Stomach smooth muscle (tissue), 2 donors: ENCODE data around the gene FOSB.
"Not testable (repeated sequence)": the region's sequence is repeated elsewhere in the genome, so short reads cannot be mapped to it uniquely, and the experiment has no call there.

Experiments used
- H3K27ac ChIP-seq: one replicate; pipeline ENCODE4 v1.7.0; 2013; ENCODE audit warnings: mild to moderate bottlenecking, low read length, inconsistent platforms
- H3K27me3 ChIP-seq, 2 donors: one replicate each; pipeline ENCODE4 v1.7.0; 2013; ENCODE audit warnings: low read length in 2 of 2; ENCODE audit not compliant: insufficient read depth in 2 of 2, control insufficient read depth in 1 of 2
- H3K36me3 ChIP-seq, 2 donors: one replicate each; pipeline ENCODE4 v1.7.0; 2013; ENCODE audit warnings: low read length in 2 of 2; ENCODE audit not compliant: control insufficient read depth in 2 of 2, insufficient read depth in 2 of 2
- H3K4me1 ChIP-seq: one replicate; pipeline ENCODE4 v1.7.0; 2013; ENCODE audit warnings: low read length; ENCODE audit not compliant: control insufficient read depth, insufficient read depth
- H3K4me3 ChIP-seq, 2 donors: one replicate each; pipeline ENCODE4 v1.7.0; 2013; ENCODE audit warnings: low read length in 2 of 2
- H3K9ac ChIP-seq, 2 donors: one replicate each; pipeline ENCODE4 v1.7.0; 2013; ENCODE audit warnings: low read length in 2 of 2, mild to moderate bottlenecking in 1 of 2
- H3K9me3 ChIP-seq, 2 donors: one replicate each; pipeline ENCODE4 v1.7.0; 2013; ENCODE audit warnings: low read length in 2 of 2; ENCODE audit not compliant: control insufficient read depth in 2 of 2
- donor health status: healthy.
- donor health status: Pancreatic carcinoma.

FOSB gene

DNA sequence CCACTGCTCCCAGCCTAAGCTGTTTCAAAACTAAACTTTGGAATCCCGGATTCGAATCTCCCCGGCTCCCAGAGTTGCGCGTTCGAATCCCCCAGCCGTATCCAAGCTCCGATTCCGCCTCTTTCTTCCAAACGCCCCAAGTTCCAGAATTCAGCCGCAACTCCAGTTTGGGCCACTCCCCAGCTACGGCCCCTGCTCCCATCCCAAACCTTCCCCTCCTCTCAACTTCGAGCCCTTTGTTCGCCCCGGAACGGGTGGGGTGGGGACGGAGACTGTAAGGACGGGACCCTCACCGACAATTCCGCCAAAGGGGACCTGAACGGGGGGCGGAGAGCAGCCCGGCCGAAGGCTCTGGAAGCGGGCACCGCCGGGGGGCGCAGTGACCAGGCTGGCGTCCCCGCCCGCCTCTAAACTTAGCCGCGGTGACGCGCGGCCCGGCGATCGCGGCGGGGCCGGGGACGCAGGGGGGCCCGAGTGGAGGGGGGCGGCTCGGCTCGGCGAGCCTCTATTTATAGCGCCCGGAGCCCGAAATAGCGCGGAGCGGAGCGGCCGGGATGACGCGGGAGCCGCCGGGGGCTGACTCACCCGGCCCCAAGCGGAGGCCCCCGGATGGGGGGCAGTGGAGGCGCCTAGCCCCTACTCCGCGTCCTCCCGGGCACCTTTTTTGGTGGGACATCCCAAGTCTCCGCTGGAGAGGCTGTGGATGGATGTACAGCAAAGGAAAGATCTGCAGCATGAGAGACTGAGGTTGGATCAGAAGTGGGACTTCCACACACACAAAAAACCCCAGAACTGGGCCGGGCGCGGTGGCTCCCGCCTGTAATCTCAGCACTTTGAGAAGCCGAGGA, 39.2 kb upstream of the FOSB start:
- no peaks in the 10 kb centered on the region for H3K9me3 ChIP-seq
- H3K9ac ChIP-seq, result peak overlapping the region; percentile 66 to 78
- H3K36me3 ChIP-seq, result no peaks in the 10 kb centered on the region
- H3K27ac ChIP-seq, result peak overlapping the region; percentile 62
- H3K4me1 ChIP-seq, result peaks cover 16% of the 10 kb centered on the region
- no peaks in the 10 kb centered on the region for H3K27me3 ChIP-seq
- H3K4me3 ChIP-seq, result peak overlapping the region; percentile 66 to 78

DNA sequence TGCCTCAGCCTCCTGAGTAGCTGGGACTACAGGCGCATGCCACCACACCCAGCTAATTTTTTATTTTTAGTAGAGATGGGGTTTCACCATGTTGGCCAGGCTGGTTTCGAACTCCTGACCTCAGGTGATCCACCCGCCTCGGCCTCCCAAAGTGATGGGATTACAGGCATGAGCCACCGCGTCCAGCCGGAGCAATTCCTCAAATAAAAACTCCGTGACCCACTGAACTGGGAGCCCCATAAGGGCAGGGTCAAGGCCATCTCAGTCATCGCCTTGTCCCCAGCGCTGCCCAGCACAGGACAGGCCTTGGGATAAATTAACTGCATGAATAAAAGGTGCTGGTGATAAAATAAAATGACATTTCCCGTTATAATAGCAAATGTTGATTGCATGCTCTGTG, 37.9 kb upstream of the FOSB start:
- not testable (repeated sequence) for H3K27me3 ChIP-seq, H3K36me3 ChIP-seq, H3K9me3 ChIP-seq, H3K4me1 ChIP-seq, H3K4me3 ChIP-seq, H3K27ac ChIP-seq, H3K9ac ChIP-seq

DNA sequence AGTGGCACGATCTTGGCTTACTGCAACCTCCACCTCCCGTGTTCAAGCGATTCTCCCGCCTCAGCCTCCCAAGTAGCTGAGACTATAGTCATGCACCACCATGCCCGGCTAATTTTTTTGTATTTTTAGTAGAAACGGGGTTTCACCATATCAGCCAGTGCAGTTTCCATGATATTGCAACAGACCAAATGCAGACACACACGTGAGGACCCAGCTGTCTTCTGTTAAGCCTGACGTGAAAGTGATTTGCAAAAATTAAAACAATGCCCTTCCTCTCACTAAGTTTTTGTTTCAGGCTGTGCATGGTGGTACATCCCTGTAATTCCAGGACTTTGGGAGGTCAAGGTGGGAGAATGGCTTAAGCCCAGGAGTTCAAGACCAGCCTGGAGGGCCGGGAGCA, 36.8 kb upstream of the FOSB start:
- H3K4me3 ChIP-seq, H3K27ac ChIP-seq, H3K27me3 ChIP-seq, H3K4me1 ChIP-seq, H3K36me3 ChIP-seq, H3K9me3 ChIP-seq, H3K9ac ChIP-seq: not testable (repeated sequence)

DNA sequence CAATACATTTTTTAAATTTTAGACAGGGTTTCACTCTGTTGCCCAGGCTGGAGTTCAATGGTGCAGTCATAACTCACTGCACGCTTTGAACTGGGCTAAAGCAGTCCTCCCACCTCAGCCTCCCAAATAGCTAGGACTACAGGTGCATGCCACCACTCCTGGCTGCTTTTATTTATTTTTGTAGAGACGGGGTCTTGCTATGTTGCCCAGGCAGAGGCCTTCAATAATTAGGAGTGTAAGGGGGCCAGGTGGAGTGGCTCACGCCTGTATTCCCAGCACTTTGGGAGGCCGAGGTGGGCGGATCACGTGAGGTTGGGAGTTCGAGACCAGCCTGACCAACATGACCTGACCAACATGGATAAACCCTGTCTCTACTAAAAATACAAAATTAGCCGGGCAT, 35.3 kb upstream of the FOSB start:
- H3K9me3 ChIP-seq, H3K9ac ChIP-seq, H3K36me3 ChIP-seq, H3K4me1 ChIP-seq, H3K27ac ChIP-seq, H3K27me3 ChIP-seq, H3K4me3 ChIP-seq: not testable (repeated sequence)

DNA sequence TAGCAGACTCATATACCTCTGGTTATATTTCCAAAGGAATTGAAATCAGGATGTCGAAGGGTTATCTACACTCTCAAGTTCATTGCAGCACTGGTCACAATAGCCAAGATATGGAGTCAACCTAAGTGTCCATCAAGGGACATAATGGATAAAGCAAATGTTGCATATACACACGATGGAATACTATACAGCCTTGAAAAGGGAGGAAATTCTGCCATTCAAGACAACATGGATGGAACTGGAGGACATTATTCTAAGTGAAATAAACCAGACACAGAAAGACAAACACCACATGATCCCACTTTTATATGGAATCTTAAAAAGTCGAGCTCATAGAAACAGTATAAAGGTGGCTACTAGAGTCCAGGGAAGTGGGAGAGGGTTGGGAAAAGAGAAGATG, 30.5 kb upstream of the FOSB start:
- H3K36me3 ChIP-seq, result no peaks in the 10 kb centered on the region
- no peaks in the 10 kb centered on the region for H3K27me3 ChIP-seq
- no peak overlapping the region for H3K27ac ChIP-seq
- H3K9ac ChIP-seq, result no peak overlapping the region
- H3K4me3 ChIP-seq, result no peak overlapping the region
- peaks cover 10% of the 10 kb centered on the region for H3K4me1 ChIP-seq
- H3K9me3 ChIP-seq, result no peaks in the 10 kb centered on the region

DNA sequence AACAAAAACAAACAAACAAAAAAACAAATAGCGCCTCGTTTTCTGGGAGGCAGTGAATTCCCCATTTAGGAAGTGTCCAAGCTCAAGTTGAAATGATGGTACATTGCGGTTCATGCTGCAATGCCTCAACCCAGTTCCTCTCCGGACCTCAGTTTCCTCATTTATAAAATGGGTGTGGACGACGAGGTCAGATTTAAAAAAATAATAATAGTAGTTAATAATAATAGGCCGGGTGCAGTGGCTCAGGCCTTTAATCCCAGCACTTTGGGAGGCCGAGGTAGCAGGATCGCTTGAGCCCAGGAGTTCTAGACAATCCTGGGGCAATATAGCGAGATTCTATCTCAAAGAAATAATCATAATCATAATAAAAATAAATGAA, 28.6 kb upstream of the FOSB start:
- Histone ChIP-seq H3K36me3 (no peaks in the 10 kb centered on the region), H3K27me3 (no peaks in the 10 kb centered on the region), H3K4me1 (peaks cover 24% of the 10 kb centered on the region), H3K4me3 (peak overlapping the region in 1 of 2 donors; percentile 74), H3K9ac (no peak overlapping the region), H3K9me3 (no peaks in the 10 kb centered on the region), H3K27ac (no peak overlapping the region)

DNA sequence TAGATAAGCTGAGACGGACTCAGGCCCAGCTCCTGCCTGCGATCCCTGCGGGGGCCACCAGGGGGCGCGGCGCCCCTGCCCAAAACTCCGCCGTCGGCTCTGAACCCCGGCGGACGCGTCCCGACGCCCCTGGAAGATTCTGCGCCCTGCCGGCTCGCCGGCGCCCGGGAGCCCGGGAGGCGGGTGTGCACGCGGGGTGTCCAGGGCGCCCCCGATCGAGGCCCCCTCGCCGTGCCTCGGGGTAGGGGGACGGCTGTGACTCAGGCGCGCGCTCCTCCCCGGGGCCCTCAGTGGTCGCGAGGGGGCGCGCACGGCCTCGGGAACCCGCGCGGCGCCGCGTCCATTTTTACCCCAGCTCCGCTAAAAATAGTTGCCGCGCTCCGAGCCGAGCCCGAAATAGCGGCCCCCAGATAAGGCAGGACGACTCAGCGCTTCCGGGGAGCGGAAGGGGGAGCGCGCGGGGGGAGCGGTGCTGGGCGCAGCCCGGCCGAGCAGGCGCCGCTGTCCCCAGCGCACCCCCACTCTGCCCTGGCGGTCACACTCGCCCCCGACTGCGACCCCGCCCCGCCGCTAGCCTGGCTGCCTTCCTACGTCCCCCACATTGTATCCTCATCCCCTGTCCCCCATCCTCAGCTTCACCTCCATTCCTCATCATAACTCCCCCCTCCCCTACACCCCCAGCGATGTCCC, 28.1 kb upstream of the FOSB start:
- H3K4me1 ChIP-seq, result peaks cover 29% of the 10 kb centered on the region
- no peaks in the 10 kb centered on the region for H3K36me3 ChIP-seq
- peak overlapping the region; percentile 45 to 74 for H3K4me3 ChIP-seq
- no peaks in the 10 kb centered on the region for H3K9me3 ChIP-seq
- H3K9ac ChIP-seq, result peak overlapping the region in 1 of 2 donors; percentile 44
- no peaks in the 10 kb centered on the region for H3K27me3 ChIP-seq
- peak overlapping the region; percentile 60 for H3K27ac ChIP-seq

DNA sequence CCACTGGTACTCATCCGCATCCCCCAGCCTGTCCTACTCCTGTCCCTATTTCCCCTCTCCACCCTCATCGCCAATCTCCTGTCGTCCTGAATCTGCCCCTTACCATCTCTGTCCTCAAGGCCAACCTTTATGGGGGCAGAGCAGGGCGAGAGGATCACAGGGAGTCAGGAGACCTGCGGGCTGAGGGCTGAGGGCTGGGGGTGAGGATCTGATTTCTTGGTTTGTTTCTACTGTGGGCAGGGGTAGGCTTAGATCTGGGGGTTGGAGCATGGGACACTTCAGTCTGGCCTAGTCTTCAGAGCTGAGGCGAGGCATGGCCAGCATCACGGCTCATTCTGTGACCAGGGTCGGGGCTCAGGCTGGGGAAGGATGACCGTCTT, 27.5 kb upstream of the FOSB start:
- H3K36me3 ChIP-seq, result no peaks in the 10 kb centered on the region
- H3K9me3 ChIP-seq, result no peaks in the 10 kb centered on the region
- H3K4me3 ChIP-seq, result peak overlapping the region; percentile 45 to 74
- peak overlapping the region; percentile 60 for H3K27ac ChIP-seq
- peak overlapping the region in 1 of 2 donors; percentile 44 for H3K9ac ChIP-seq
- peaks cover 34% of the 10 kb centered on the region for H3K4me1 ChIP-seq
- no peaks in the 10 kb centered on the region for H3K27me3 ChIP-seq

DNA sequence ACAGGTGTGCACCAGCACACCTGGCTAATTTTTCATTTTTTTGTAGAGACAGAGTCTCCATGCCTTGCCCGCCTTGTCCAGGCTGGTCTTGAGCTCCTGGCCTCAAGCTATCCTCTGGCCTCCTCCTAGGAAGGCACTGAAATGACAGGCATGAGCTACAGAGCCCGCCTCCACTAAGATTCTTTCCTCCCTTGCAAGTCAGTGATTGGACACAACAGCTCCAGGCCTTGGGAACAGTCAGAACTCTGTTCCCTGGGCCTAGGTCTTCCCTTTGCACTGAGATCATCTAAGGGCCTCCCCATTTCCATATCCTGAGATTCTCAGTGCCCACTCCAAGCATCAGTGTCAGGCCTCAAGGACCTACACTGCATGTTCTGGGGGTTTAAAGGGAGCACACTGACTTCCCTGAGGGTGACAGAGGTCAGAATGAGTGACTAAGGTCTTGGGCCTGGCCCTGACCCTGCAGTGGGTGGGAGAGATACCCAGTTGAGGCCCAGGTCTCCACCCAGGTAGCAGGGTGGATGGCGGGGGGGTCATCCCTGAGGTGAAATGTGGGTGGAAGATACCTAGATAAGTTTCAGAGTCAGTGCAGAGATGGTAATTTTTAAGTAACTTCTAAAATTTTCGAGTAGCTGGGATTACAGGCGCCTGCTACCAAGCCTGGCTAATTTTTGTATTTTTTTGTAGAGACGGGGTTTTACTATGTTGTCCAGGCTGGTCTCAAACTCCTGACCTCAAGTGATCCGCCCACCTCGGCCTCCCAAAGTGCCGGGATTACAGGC, 26.7 kb upstream of the FOSB start:
- Histone ChIP-seq H3K4me1 (peaks cover 34% of the 10 kb centered on the region), H3K36me3 (no peaks in the 10 kb centered on the region), H3K9me3 (no peaks in the 10 kb centered on the region), H3K27me3 (no peaks in the 10 kb centered on the region), H3K9ac (no peak overlapping the region), H3K4me3 (no peak overlapping the region), H3K27ac (no peak overlapping the region)

DNA sequence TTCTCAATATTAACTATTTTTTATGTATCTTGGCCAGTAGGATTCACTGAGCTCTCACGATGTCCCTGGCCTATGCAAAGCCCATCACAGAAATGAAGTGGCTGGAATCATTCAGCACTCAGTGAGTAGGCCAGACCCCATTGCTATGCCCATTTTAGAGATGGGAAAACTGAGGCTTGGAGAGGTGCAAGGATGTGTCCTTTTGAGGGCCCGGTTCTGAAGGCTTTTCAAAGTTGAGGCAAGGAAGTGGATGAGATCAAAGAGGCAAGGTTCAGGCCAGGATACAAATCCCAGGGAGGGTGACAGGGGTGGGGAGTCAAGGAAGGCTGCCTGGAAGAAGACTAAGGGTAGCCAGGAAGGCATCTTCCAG, 25.4 kb upstream of the FOSB start:
- Histone ChIP-seq H3K9me3 (no peaks in the 10 kb centered on the region), H3K27ac (no peak overlapping the region), H3K4me3 (no peak overlapping the region), H3K36me3 (no peaks in the 10 kb centered on the region), H3K27me3 (no peaks in the 10 kb centered on the region), H3K4me1 (peaks cover 34% of the 10 kb centered on the region), H3K9ac (peak overlapping the region in 1 of 2 donors; percentile 71)
